ENCODE results near the gene SIGLEC7. TPM values are rescaled to one million over a fixed set of nuclear protein-coding genes. Genes with fewer than 3 reads are reported as not detected.

Gene SIGLEC7
- total RNA-seq, 1 experiment from 2014 or later, result not detected

- DNase-seq (ENCODE audit: low spot score), result no peak
- in situ Hi-C loops (cut with HindIII; ENCODE audit: low sequenced_read_pairs), result no loop called here
Measured at GRCh38 chr19:51114087-51114729, 27.9 kb upstream of the SIGLEC7 start.

- in situ Hi-C loops (cut with HindIII; ENCODE audit: low sequenced_read_pairs), result no loop called here
Measured at GRCh38 chr19:51116736-51117286, 25.3 kb upstream of the SIGLEC7 start.

GRCh38 chr19:51119101-51119500 lies 23.0 kb upstream of the SIGLEC7 start:
- no peak for DNase-seq (ENCODE audit: low spot score)
- in situ Hi-C loops (cut with HindIII; ENCODE audit: low sequenced_read_pairs), result no loop called here

More at GRCh38 chr19:51116736-51117286, 25.3 kb upstream of the SIGLEC7 start:
- no peak for DNase-seq (ENCODE audit: low spot score)

- no peak for DNase-seq (ENCODE audit: low spot score)
- in situ Hi-C loops (cut with HindIII; ENCODE audit: low sequenced_read_pairs), result no loop called here
Measured at GRCh38 chr19:51119611-51120010, 22.5 kb upstream of the SIGLEC7 start.

GRCh38 chr19:51120160-51120559 lies 21.9 kb upstream of the SIGLEC7 start:
- in situ Hi-C loops (cut with HindIII; ENCODE audit: low sequenced_read_pairs), result no loop called here
- no peak for DNase-seq (ENCODE audit: low spot score)

GRCh38 chr19:51121257-51121656 lies 20.8 kb upstream of the SIGLEC7 start:
- no peak for DNase-seq (ENCODE audit: low spot score)
- in situ Hi-C loops (cut with HindIII; ENCODE audit: low sequenced_read_pairs), result no loop called here

- DNase-seq (ENCODE audit: low spot score), result no peak
- in situ Hi-C loops (cut with HindIII; ENCODE audit: low sequenced_read_pairs), result no loop called here
Measured at GRCh38 chr19:51122112-51122981, 19.8 kb upstream of the SIGLEC7 start.

- no peak for DNase-seq (ENCODE audit: low spot score)
- in situ Hi-C loops (cut with HindIII; ENCODE audit: low sequenced_read_pairs), result no loop called here
Measured at GRCh38 chr19:51123381-51123800, 18.7 kb upstream of the SIGLEC7 start.

GRCh38 chr19:51123802-51124201 lies 18.3 kb upstream of the SIGLEC7 start:
- in situ Hi-C loops (cut with HindIII; ENCODE audit: low sequenced_read_pairs), result no loop called here
- no peak for DNase-seq (ENCODE audit: low spot score)

GRCh38 chr19:51124216-51124615 lies 17.9 kb upstream of the SIGLEC7 start:
- DNase-seq (ENCODE audit: low spot score), result no peak
- in situ Hi-C loops (cut with HindIII; ENCODE audit: low sequenced_read_pairs), result no loop called here

- DNase-seq (ENCODE audit: low spot score), result no peak
- in situ Hi-C loops (cut with HindIII; ENCODE audit: low sequenced_read_pairs), result no loop called here
Measured at GRCh38 chr19:51124729-51125128, 17.4 kb upstream of the SIGLEC7 start, which contains the start of gene SIGLEC9. Gene SIGLEC9 (plus strand): TSS chr19:51124906. CDS start chr19:51124975, 69 bp downstream.

- in situ Hi-C loops (cut with HindIII; ENCODE audit: low sequenced_read_pairs), result no loop called here
- DNase-seq (ENCODE audit: low spot score), result no peak
Measured at GRCh38 chr19:51125421-51126075, 16.6 kb upstream of the SIGLEC7 start.

- no peak for DNase-seq (ENCODE audit: low spot score)
- in situ Hi-C loops (cut with HindIII; ENCODE audit: low sequenced_read_pairs), result no loop called here
Measured at GRCh38 chr19:51127032-51127431, 15.1 kb upstream of the SIGLEC7 start.

GRCh38 chr19:51127755-51128154 lies 14.3 kb upstream of the SIGLEC7 start:
- DNase-seq (ENCODE audit: low spot score), result no peak
- in situ Hi-C loops (cut with HindIII; ENCODE audit: low sequenced_read_pairs), result no loop called here

GRCh38 chr19:51128227-51128626 lies 13.9 kb upstream of the SIGLEC7 start:
- DNase-seq (ENCODE audit: low spot score), result no peak
- in situ Hi-C loops (cut with HindIII; ENCODE audit: low sequenced_read_pairs), result no loop called here

GRCh38 chr19:51129716-51130115 lies 12.4 kb upstream of the SIGLEC7 start:
- no peak for DNase-seq (ENCODE audit: low spot score)
- in situ Hi-C loops (cut with HindIII; ENCODE audit: low sequenced_read_pairs), result no loop called here

GRCh38 chr19:51131780-51132680 lies 10.1 kb upstream of the SIGLEC7 start:
- DNase-seq (ENCODE audit: low spot score), result peak; percentile 82
- in situ Hi-C loops (cut with HindIII; ENCODE audit: low sequenced_read_pairs), result no loop called here

- in situ Hi-C loops (cut with HindIII; ENCODE audit: low sequenced_read_pairs), result no loop called here
- no peak for DNase-seq (ENCODE audit: low spot score)
Measured at GRCh38 chr19:51135004-51135403, 7.1 kb upstream of the SIGLEC7 start.

All from G401 (cell line).